ENCODE results near the gene PTPRN2.
A peak's percentile ranks its signal among the peaks of the same experiment; 100 is the strongest.
"Not testable (repeated sequence)": the region's sequence is repeated elsewhere in the genome, so short reads cannot be mapped to it uniquely, and the experiment has no call there.

PTPRN2 gene

DNA sequence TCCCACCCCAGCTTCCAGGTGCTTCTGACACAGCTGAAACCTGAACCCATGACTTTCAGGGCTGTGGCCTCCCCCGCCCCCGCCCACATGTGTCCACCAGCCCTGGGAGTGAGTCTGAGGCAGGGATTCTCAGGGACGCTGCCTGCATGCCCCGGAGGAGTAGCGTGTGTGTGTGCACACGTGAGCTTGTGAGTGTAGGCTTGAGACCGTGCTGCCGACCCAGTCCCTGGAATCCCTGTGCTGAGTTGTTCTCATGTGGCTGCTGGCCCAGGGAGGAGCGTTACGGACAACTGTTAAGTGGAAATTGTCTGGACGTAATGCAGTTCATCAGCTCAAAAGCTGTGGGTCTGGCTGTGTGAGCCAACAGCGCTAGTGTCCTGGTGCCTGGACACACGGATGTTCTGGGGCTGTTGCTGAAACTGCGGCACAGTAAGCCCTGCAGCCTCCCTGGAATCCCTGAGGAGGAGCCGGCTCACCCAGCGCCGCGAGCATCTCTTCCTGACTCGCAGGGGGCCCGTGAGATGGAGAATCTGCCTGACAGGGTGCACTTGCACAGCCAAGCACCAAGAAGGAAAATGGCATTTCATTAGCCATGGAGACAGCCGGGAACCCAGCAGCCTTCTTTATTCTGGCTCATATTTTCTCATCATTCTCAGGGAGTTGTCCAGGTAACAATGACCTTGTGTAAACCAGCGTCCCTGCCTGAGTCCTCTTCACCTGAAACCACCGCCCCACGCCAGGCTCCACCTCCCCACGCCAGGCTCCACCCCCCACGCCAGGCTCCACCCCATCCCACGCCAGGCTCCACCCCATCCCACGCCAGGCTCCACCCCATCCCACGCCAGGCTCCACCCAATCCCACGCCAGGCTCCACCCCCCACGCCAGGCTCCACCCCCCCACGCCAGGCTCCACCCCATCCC, 603.9 kb downstream of the PTPRN2 start:
- TF ChIP-seq, protein P1, sequence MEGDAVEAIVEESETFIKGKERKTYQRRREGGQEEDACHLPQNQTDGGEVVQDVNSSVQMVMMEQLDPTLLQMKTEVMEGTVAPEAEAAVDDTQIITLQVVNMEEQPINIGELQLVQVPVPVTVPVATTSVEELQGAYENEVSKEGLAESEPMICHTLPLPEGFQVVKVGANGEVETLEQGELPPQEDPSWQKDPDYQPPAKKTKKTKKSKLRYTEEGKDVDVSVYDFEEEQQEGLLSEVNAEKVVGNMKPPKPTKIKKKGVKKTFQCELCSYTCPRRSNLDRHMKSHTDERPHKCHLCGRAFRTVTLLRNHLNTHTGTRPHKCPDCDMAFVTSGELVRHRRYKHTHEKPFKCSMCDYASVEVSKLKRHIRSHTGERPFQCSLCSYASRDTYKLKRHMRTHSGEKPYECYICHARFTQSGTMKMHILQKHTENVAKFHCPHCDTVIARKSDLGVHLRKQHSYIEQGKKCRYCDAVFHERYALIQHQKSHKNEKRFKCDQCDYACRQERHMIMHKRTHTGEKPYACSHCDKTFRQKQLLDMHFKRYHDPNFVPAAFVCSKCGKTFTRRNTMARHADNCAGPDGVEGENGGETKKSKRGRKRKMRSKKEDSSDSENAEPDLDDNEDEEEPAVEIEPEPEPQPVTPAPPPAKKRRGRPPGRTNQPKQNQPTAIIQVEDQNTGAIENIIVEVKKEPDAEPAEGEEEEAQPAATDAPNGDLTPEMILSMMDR (IDR thresholded peaks at IDR 0.05), result no peak
- no peak overlapping the region for H3K27ac ChIP-seq
- no peak for DNase-seq (ENCODE audit: low spot score)
- no peak overlapping the region for H3K4me3 ChIP-seq

DNA sequence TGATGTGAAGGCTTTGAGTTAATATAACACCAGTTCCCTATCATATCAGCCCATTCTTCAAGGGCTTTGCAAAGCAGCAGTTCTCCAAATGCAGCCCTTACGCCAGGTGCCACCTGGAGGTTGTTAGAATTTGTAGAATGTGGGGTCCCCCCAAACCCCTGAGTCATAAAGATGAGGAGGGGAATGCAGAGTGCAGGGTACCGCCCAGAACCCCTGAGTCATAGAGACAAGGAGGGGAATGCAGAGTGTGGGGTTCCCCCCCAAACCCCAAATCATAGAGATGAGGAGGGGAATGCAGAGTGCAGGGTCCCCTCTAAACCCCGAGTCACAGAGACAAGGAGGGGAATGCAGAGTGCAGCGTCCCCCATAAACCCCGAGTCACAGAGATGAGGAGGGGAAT, 605.8 kb downstream of the PTPRN2 start:
- peak; percentile 41 for DNase-seq (ENCODE audit: low spot score)
- H3K27ac ChIP-seq, result no peak overlapping the region
- TF ChIP-seq, protein P1 (IDR thresholded peaks at IDR 0.05), result no peak
- no peak overlapping the region for H3K4me3 ChIP-seq

DNA sequence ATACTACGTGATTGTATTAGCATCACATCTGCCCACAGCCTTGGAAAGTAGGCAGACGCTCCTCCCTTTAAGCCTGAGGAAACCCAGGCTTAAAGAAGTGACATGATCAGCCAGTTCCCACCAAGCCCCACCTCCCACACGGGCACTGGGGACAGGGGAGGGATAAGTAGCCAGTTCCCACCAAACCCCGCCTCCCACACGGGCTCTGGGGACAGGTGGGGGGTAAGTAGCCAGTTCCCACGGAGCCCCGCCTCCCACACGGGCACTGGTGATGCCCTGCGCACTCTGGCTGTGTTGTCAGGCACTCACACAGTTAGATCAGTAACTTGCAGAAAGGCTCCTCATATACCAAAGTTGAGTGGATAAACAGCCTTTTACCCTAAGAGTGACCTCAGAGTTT, 606.8 kb downstream of the PTPRN2 start:
- DNase-seq (ENCODE audit: low spot score), result peak; percentile 45
- TF ChIP-seq, protein P1 (IDR thresholded peaks at IDR 0.05), result no peak
- no peak overlapping the region for H3K4me3 ChIP-seq
- H3K27ac ChIP-seq, result no peak overlapping the region

DNA sequence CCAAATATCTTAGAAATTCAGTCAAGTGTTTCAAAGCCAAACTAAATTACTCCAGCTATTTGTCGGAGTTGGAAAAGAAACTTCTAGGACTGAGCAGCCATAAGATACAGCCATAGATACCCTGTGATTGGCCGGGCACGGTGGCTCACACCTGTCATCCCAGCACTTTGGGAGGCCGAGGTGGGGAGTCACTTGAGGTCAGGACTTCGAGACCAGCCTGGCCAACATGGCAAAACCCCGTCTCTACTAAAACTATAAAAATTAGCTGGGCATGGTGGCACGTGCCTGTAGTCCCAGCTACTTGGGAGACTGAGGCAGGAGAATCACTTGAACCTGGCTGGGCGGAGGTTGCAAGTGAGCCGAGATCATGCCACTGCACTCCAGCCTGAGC, 607.3 kb downstream of the PTPRN2 start:
- H3K4me3 ChIP-seq; H3K27ac ChIP-seq; DNase-seq (ENCODE audit: low spot score): not testable (repeated sequence)

DNA sequence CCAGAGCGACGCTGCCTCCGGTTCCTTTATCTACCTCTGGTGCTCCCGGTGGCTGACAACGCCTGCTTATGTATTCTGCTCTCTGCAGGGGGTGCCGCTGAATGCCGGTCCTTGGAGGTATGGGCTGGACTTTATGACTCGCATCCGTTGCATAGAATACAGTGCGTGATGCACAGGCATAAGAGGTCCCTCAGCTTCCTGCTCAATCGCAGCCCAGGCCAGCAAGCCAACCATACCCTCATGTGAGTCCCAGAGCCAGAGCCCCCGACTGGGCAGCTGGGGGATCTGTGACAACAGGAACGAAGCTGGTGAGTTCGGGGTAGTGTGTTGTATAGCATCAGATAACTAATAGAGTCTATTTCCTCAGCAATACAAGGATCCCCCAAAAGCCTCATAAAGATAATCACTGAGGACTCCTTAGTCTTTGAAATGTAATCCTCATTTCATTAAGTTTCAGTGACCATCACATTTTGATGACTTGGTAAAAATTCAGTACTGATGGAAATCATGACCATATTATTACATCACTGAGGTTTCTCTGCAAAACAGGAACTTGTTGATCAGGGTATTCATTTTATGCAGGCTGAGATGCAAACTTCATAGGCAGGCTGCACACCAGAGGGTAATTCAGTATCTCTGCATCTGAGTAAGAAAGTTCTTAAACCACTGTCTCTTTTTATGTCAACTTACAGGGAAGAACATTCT, 607.8 kb downstream of the PTPRN2 start:
- peak; percentile 43 for DNase-seq (ENCODE audit: low spot score)
- H3K4me3 ChIP-seq, result no peak overlapping the region
- no peak overlapping the region for H3K27ac ChIP-seq
- TF ChIP-seq, protein P1 (IDR thresholded peaks at IDR 0.05), result no peak

DNA sequence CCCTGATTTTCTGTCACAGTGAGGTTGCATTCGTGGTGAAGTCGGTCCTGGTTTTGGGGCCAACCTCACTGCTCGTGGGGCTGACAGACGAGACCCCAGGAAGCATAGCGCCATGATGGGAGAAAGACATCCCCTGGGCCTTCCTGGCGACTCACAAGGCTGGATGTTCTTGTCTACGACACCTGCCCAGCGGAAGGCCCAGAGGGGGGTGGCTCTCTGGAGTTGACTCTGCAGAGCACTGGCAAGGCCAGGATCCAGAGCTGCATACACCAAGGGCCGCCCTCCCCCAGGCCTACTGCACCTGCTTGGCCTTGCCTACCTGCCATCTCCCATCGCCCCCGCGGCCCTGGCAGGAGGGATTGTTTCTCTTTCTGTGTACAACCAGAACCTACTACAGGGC, 608.9 kb downstream of the PTPRN2 start:
- Histone ChIP-seq H3K27ac (no peak overlapping the region), H3K4me3 (no peak overlapping the region)
- peak; percentile 46 for DNase-seq (ENCODE audit: low spot score)
- TF ChIP-seq, protein P1 (IDR thresholded peaks at IDR 0.05), result no peak

DNA sequence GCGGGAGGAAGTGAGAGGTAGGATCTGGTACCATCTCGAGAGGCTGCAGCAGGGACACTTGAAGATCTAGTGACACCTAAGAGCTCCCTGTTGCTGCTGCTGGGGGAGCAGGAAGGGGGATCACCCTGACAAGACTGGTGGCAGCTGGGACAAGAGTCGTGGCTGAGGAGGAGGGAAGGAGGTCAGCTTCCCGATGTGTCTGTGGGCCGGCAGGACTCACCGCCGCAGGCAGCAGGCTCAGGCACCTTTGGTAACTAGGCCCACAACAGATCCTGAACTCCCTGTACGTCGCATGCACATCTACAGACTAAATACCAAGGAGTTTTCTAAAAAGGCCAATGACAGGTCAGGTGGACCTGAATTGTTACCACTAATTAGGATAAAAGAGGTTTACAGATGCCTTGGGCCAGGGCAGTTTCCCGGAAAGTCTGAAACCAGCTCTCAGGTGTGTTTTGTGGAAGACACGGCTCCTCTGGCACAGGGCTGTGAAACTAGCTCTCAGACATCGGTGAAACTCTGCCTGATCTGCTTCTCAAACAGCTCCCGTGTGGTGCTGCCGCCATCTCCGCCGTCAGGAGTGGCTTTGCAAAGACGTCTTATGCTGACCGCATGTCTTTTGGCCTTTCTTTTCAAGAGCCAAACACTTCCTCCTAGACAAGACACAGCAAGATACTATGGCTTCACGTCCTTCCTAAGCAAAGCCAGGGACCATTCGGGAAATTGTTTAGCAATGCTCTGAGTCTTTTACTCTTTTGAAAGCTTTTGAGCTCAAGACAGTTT, 609.7 kb downstream of the PTPRN2 start:
- DNase-seq (ENCODE audit: low spot score), result peak; percentile 17
- TF ChIP-seq, protein P1 (IDR thresholded peaks at IDR 0.05), result no peak
- H3K4me3 ChIP-seq, result no peak overlapping the region
- no peak overlapping the region for H3K27ac ChIP-seq
